Measurements from ENCODE around the gene RERE.

- TF ChIP-seq, protein P1, sequence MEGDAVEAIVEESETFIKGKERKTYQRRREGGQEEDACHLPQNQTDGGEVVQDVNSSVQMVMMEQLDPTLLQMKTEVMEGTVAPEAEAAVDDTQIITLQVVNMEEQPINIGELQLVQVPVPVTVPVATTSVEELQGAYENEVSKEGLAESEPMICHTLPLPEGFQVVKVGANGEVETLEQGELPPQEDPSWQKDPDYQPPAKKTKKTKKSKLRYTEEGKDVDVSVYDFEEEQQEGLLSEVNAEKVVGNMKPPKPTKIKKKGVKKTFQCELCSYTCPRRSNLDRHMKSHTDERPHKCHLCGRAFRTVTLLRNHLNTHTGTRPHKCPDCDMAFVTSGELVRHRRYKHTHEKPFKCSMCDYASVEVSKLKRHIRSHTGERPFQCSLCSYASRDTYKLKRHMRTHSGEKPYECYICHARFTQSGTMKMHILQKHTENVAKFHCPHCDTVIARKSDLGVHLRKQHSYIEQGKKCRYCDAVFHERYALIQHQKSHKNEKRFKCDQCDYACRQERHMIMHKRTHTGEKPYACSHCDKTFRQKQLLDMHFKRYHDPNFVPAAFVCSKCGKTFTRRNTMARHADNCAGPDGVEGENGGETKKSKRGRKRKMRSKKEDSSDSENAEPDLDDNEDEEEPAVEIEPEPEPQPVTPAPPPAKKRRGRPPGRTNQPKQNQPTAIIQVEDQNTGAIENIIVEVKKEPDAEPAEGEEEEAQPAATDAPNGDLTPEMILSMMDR (IDR thresholded peaks at IDR 0.05), result no peak
- TF ChIP-seq POLR2A (IDR thresholded peaks at IDR 0.05), result no peak
Observed at GRCh38 chr1:8706995-8707396, 110.4 kb downstream of the RERE start.

Measured in heart left ventricle (tissue), 13 donors.